Keratinocyte (primary cell): Measurements from ENCODE around the gene MGAT5. TPM values are rescaled to one million over a fixed set of nuclear protein-coding genes. Genes with fewer than 3 reads are reported as not detected.

Experiments used
- DNase-seq: peaks from one replicate; pipeline ENCODE4 v3.0.0-alpha.2; 2011; ENCODE audit warnings: low read depth, missing footprints, low spot score
- FAIRE-seq: peaks from 2 replicates; lab custom pipeline; 2011; peaks lifted over from hg19 to GRCh38; lab: Jason Lieb, UNC
- H2AFZ ChIP-seq: 2 replicates; pipeline ENCODE4 v1.6.0; 2012; ENCODE audit warnings: low read length, control low read depth, inconsistent platforms; ENCODE audit not compliant: control insufficient read depth
- H3K27ac ChIP-seq: 2 replicates; pipeline ENCODE4 v1.5.1; 2011; ENCODE audit warnings: low read length; ENCODE audit not compliant: control insufficient read depth, insufficient read depth
- H3K27me3 ChIP-seq: 3 replicates; pipeline ENCODE4 v1.6.0; 2011; ENCODE audit warnings: low read length; ENCODE audit not compliant: control insufficient read depth, insufficient read depth; ENCODE audit errors: extremely low read depth
- H3K36me3 ChIP-seq, 2 experiments: 2 replicates in 1 of 2; 3 replicates in 1 of 2; pipeline ENCODE4 v1.5.1; 2011; ENCODE audit warnings: low read length in 2 of 2, mild to moderate bottlenecking in 1 of 2; ENCODE audit not compliant: control insufficient read depth in 2 of 2, insufficient read depth in 2 of 2; ENCODE audit errors: extremely low read depth in 1 of 2
- H3K4me1 ChIP-seq: 3 replicates; pipeline ENCODE4 v1.5.1; 2011; ENCODE audit warnings: low read length; ENCODE audit not compliant: control insufficient read depth, insufficient read depth; ENCODE audit errors: extremely low read depth
- H3K4me2 ChIP-seq: 3 replicates; pipeline ENCODE4 v1.6.0; 2011; ENCODE audit warnings: low read depth, low read length; ENCODE audit not compliant: control insufficient read depth, insufficient read depth; ENCODE audit errors: extremely low read depth
- H3K4me3 ChIP-seq, 3 experiments: fragments of 200-600 bp in 1 of 3; sonication (generic) in 1 of 3; 2 replicates in 2 of 3; 3 replicates in 1 of 3; pipeline ENCODE4 v1.5.1; 2011 to 2016; ENCODE audit warnings: low read length in 3 of 3, mild to moderate bottlenecking in 3 of 3, control low read depth in 2 of 3, inconsistent platforms in 1 of 3, low read depth in 1 of 3, mixed read lengths in 1 of 3, mixed run types in 1 of 3, moderate library complexity in 1 of 3; ENCODE audit not compliant: control insufficient read depth in 2 of 3, insufficient read depth in 2 of 3; ENCODE audit errors: extremely low read depth in 1 of 3
- H3K79me2 ChIP-seq: 2 replicates; pipeline ENCODE4 v1.6.0; 2012; ENCODE audit warnings: low read length; ENCODE audit not compliant: control insufficient read depth, insufficient read depth
- H3K9ac ChIP-seq: 3 replicates; pipeline ENCODE4 v1.6.0; 2011; ENCODE audit warnings: low read length; ENCODE audit not compliant: control insufficient read depth, insufficient read depth; ENCODE audit errors: extremely low read depth
- H3K9me1 ChIP-seq: 3 replicates; pipeline ENCODE4 v1.6.0; 2011; ENCODE audit warnings: low read length; ENCODE audit not compliant: control insufficient read depth, insufficient read depth; ENCODE audit errors: extremely low read depth
- H3K9me3 ChIP-seq: 2 replicates; pipeline ENCODE4 v1.5.1; 2012; ENCODE audit warnings: low read depth, low read length; ENCODE audit not compliant: control insufficient read depth
- H4K20me1 ChIP-seq: 3 replicates; pipeline ENCODE4 v1.6.0; 2011; ENCODE audit warnings: low read length; ENCODE audit not compliant: control insufficient read depth, insufficient read depth; ENCODE audit errors: extremely low read depth
- EZH2 ChIP-seq: IDR thresholded peaks from one replicate; pipeline ENCODE4 v1.6.1; 2012; ENCODE audit warnings: inconsistent platforms, mild to moderate bottlenecking, low read length, moderate library complexity
- dilution Hi-C: fragments of 300-500 bp; cut with MboI; formaldehyde crosslinking; loops from one replicate; pipeline ENCODE4 v1.7.0; 2020; ENCODE audit warnings: low sequenced_read_pairs; ENCODE audit not compliant: extremely low pct_ligation_motif_present
- polyA plus RNA-seq, 5 experiments: library from polyadenylated mRNA; depleted of rRNA in 3 of 5; stranded (reverse) in 3 of 5; stranded (forward) in 1 of 5; unstranded in 1 of 5; fragments of >200 nt; gene quantifications; 1 replicate in 1 of 5; 2 replicates in 3 of 5; 3 replicates in 1 of 5; pipeline versions ENCODE4 v1.2.1 to v1.2.3, GENCODE V29; 2011 to 2012; ENCODE audit warnings: missing spikeins in 2 of 5, low read depth in 1 of 5, low replicate concordance in 1 of 5
- TF ChIP-seq, protein P1 (sequence below), 3 experiments: IDR thresholded peaks in 1 of 3; conservative IDR thresholded peaks in 1 of 3; optimal IDR thresholded peaks in 1 of 3; 2 replicates in 2 of 3; 3 replicates in 1 of 3; pipeline versions ENCODE3 to v1.5.1; 2011; ENCODE audit warnings: low read length in 3 of 3, mild to moderate bottlenecking in 3 of 3, moderate library complexity in 2 of 3, control low read depth in 1 of 3, inconsistent platforms in 1 of 3; ENCODE audit not compliant: insufficient read depth in 2 of 3; ENCODE audit errors: extremely low read depth in 1 of 3

The MGAT5 gene
- polyA plus RNA-seq, 1 donor (not counting 4 experiments of a cell fraction or from before 2014, with no cell fraction given), result 23.0 TPM

DNA sequence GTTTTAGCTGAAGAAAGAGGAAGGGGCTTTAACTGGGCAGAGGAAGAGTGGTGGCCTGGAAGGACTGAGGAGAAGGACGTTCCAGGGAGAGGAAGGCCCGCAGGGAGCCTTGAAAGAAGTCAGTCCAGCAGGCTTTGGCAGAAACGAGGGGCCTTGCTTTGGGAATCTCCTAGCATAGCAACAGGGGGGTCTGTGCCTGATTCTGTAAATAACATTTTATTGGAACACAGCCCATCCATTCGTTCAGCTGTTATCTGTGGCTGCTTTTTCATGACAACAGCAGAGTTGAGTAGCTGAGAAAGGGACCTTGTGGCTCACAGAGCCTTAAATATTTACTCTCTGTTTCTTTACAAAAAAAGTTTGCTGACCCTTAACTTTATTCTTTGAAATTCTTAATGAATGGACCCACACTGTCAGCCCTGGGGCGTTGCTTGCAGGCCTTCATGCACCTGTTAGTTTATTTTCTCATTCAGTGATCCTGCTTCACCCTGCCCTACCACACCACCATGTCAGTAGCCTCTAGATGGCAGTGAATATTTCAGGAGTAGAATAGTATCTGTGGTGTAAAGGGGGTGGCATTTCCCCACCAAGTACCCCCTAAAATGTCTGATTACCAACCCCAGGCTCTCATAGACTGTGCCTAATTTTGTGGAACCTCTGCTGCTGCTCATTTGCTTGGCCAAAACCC, 61.0 kb downstream of the MGAT5 start:
- no peak for TF ChIP-seq EZH2
- TF ChIP-seq, protein P1, sequence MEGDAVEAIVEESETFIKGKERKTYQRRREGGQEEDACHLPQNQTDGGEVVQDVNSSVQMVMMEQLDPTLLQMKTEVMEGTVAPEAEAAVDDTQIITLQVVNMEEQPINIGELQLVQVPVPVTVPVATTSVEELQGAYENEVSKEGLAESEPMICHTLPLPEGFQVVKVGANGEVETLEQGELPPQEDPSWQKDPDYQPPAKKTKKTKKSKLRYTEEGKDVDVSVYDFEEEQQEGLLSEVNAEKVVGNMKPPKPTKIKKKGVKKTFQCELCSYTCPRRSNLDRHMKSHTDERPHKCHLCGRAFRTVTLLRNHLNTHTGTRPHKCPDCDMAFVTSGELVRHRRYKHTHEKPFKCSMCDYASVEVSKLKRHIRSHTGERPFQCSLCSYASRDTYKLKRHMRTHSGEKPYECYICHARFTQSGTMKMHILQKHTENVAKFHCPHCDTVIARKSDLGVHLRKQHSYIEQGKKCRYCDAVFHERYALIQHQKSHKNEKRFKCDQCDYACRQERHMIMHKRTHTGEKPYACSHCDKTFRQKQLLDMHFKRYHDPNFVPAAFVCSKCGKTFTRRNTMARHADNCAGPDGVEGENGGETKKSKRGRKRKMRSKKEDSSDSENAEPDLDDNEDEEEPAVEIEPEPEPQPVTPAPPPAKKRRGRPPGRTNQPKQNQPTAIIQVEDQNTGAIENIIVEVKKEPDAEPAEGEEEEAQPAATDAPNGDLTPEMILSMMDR (optimal IDR thresholded peaks at IDR 0.05 in 1 of 3, IDR thresholded peaks at IDR 0.05 in 1 of 3, conservative IDR thresholded peaks at IDR 0.05 in 1 of 3; ENCODE audit: extremely low read depth in 1 of 3, insufficient read depth in 2 of 3, low read length in 3 of 3), result no peak

DNA sequence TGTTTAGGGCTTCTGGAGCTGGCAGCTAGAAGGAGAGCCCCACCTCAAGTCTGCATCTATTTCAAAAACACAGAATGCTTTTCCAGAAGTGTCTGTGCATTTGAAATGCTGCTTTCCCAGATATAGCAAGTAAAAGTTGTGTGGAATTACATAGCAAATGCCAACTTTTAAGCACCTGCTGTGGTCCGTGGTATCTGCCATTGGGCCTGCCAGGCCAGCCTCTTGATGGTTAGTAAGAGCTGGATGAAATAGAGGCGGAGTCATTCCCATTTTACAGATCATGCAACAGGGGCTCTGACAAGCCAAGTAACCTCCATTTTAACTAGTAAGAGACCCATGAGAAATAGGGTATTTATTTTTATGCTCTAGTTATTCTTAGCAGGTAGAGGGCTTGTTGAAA, 61.6 kb downstream of the MGAT5 start:
- Histone ChIP-seq H3K9ac (no peak overlapping the region), H3K9me1 (peaks cover 3% of the 10 kb centered on the region)

More for the DNA sequence above, 61.0 kb downstream of the MGAT5 start:
- dilution Hi-C loops, result no loop called here
- H3K9me1 ChIP-seq, result peaks cover 3% of the 10 kb centered on the region
- no peak overlapping the region for H2AFZ ChIP-seq
- no peaks in the 10 kb centered on the region for H3K79me2 ChIP-seq
- DNase-seq, result no peak
- no peaks in the 10 kb centered on the region for H3K27me3 ChIP-seq
- H3K27ac ChIP-seq, result no peak overlapping the region
- no peaks in the 10 kb centered on the region for H3K4me1 ChIP-seq
- H3K36me3 ChIP-seq, result peaks cover 6% of the 10 kb centered on the region in 2 experiments
- H3K9ac ChIP-seq, result no peak overlapping the region
- no peaks in the 10 kb centered on the region for H3K9me3 ChIP-seq
- FAIRE-seq, result no peak
- no peaks in the 10 kb centered on the region for H4K20me1 ChIP-seq
- no peak overlapping the region for H3K4me2 ChIP-seq
- H3K4me3 ChIP-seq, result no peak overlapping the region

More for the DNA sequence above, 61.6 kb downstream of the MGAT5 start:
- Histone ChIP-seq H3K4me2 (no peak overlapping the region), H2AFZ (no peak overlapping the region), H3K4me1 (peaks cover 1% of the 10 kb centered on the region), H3K36me3 (peaks cover 6% of the 10 kb centered on the region in 2 experiments), H3K27ac (no peak overlapping the region), H3K9me3 (no peaks in the 10 kb centered on the region), H3K27me3 (no peaks in the 10 kb centered on the region), H4K20me1 (no peaks in the 10 kb centered on the region), H3K4me3 (no peak overlapping the region), H3K79me2 (no peaks in the 10 kb centered on the region)
- dilution Hi-C loops, result no loop called here
- TF ChIP-seq, protein P1 (optimal IDR thresholded peaks at IDR 0.05 in 1 of 3, IDR thresholded peaks at IDR 0.05 in 1 of 3, conservative IDR thresholded peaks at IDR 0.05 in 1 of 3; ENCODE audit: extremely low read depth in 1 of 3, insufficient read depth in 2 of 3, low read length in 3 of 3), result no peak
- no peak for TF ChIP-seq EZH2
- DNase-seq, result no peak
- no peak for FAIRE-seq
